NB4 (cell line): ENCODE results near the gene ZFYVE28.

Experiments used
- DNase-seq: peaks from one replicate; pipeline ENCODE4 v3.0.0; 2010; ENCODE audit warnings: low read depth
- H3K4me3 ChIP-seq: one replicate; pipeline ENCODE4 v1.5.1; 2011; ENCODE audit warnings: mild to moderate bottlenecking, low read depth, low read length, moderate library complexity
- MYC ChIP-seq: IDR thresholded peaks from 2 replicates; pipeline ENCODE4 v1.6.1; 2011; ENCODE audit warnings: low read depth, low read length
- POLR2A ChIP-seq: IDR thresholded peaks from 2 replicates; pipeline ENCODE4 v1.6.1; 2011; ENCODE audit warnings: mild to moderate bottlenecking; ENCODE audit not compliant: insufficient read length; ENCODE audit errors: extremely low read depth
- TF ChIP-seq, protein P1 (sequence below): IDR thresholded peaks from one replicate; pipeline ENCODE4 v1.5.1; 2012; ENCODE audit warnings: low read depth, low read length
- TF ChIP-seq, protein P2 (sequence below): IDR thresholded peaks from 2 replicates; pipeline ENCODE4 v1.6.1; 2011; ENCODE audit warnings: low read depth, low read length

The ZFYVE28 gene

DNA sequence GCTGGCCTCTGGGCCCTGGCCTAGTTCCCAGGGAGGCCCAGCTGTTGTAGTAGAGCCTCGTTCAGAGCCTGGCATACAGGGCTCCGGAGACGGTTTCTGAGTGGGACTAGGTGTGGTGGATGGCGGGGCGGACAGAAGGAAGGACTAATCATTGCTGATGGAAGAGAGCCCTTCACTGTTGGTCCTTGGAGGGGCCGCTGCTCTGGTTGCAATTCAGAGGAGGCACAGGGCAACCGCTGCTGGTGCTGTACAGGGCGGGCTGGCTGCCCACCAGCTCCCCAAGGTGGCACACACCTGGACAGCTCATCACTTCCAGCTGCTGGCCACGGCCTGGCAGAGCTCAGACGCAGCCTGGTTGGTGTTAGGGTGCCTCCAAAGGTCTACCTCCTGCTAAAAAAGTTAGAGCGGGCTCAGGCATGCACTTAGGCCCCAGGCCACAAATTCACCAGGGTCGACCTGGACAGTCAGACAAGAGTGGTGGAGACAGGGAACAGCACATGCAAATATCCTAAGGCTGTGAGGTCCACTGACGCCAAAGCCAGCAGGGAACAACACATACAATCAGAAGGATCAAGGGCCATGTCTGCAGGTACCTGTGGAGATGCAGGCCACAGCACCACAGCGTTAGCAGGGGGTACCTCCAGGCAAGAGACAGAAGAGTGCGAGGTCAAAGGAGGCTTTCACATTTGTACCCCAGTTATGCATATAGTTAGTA lies 43.0 kb upstream of the ZFYVE28 start:
- TF ChIP-seq MYC = no peak
- TF ChIP-seq, protein P1, sequence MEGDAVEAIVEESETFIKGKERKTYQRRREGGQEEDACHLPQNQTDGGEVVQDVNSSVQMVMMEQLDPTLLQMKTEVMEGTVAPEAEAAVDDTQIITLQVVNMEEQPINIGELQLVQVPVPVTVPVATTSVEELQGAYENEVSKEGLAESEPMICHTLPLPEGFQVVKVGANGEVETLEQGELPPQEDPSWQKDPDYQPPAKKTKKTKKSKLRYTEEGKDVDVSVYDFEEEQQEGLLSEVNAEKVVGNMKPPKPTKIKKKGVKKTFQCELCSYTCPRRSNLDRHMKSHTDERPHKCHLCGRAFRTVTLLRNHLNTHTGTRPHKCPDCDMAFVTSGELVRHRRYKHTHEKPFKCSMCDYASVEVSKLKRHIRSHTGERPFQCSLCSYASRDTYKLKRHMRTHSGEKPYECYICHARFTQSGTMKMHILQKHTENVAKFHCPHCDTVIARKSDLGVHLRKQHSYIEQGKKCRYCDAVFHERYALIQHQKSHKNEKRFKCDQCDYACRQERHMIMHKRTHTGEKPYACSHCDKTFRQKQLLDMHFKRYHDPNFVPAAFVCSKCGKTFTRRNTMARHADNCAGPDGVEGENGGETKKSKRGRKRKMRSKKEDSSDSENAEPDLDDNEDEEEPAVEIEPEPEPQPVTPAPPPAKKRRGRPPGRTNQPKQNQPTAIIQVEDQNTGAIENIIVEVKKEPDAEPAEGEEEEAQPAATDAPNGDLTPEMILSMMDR = no peak
- TF ChIP-seq, protein P2, sequence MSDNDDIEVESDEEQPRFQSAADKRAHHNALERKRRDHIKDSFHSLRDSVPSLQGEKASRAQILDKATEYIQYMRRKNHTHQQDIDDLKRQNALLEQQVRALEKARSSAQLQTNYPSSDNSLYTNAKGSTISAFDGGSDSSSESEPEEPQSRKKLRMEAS = no peak
- TF ChIP-seq POLR2A = no peak
- DNase-seq = no peak
- H3K4me3 ChIP-seq = no peak overlapping the region

DNA sequence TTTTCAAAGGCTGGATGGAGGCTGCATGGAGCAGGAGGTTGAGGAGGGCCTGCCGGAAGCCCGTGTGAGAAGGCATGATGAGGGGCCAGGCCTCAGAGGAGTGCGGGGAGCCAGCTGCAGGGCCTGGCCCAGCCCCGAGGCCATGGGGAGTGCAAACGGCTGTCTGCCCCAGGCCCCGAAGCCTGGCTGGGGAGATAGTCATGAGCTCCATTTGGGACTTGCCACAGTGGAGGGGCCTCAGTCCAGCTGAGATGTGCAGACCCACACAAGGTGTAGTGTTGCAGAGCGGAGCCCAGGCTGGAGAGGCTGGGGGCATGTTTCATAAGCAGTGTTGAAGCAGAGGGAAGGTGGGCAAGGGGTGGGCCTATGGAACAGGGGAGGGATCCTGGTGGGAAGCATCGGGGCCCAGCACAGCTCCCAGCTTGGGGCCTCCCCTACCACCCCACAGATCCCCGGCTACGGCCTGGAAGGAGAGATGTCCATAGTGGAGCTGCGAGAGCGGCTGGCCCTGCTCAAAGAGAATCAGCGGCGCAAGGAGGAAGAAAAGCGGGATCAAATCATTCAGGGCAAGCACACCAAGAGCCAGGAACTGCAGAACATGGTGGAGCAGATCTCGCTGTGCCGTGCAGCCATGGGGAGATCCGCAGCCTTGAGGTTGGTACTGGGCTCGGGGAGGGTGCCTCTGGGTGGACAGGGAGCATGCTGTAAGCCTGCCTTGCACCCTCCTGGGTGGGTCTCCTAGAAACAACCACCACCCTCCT lies 41.3 kb upstream of the ZFYVE28 start:
- DNase-seq = no peak
- TF ChIP-seq, protein P2 = no peak
- no peak for TF ChIP-seq MYC
- TF ChIP-seq, protein P1 = no peak
- TF ChIP-seq POLR2A = no peak
- no peak overlapping the region for H3K4me3 ChIP-seq

DNA sequence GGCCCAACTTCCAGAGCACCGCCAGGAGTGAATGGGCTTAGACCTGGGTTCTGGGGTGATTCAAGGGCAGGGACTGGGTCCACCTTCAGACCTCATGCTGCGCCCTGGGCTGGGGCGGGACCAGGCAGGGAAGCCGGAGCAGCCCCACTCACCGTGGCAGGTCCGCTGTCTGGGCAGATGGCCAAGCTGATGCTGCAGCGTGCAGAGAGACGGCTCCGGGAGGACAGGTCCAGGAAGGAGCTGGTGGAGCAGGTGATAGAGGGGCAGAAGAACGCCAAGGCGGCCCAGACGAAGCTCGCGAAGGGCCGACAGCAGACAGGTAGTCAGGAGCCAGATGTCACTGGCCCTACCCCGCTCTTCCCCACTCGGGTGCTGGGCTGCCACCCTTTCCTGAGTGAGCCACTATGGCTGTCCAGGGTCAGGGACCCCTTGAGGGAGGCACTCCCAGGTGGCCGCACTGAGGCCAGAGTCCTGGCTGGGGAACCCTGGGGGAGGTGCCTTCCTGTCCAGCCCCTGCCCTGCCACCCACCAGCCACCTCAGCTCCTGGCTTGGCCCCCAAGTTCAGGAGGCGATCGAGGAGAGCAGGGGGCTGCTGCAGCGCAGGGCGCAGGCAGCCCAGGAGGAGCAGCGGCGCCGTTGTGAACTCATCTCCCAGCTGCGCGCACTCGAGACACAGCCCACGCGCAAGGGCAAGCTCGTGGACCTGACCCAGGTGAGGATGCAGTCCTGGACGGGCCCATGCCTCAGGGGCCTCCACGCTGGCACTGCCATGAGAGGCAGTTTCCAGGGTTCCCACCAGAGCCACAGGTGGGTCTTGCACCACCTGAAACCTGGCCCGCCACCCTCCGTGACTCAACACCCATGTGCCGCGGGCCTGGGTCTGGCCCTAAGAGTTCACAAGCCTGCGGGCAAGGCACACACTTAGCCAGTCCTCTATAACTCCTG lies 40.4 kb upstream of the ZFYVE28 start:
- no peak for DNase-seq
- TF ChIP-seq, protein P2 = no peak
- TF ChIP-seq, protein P1 = no peak
- TF ChIP-seq MYC (no peak), POLR2A (no peak)
- no peak overlapping the region for H3K4me3 ChIP-seq

DNA sequence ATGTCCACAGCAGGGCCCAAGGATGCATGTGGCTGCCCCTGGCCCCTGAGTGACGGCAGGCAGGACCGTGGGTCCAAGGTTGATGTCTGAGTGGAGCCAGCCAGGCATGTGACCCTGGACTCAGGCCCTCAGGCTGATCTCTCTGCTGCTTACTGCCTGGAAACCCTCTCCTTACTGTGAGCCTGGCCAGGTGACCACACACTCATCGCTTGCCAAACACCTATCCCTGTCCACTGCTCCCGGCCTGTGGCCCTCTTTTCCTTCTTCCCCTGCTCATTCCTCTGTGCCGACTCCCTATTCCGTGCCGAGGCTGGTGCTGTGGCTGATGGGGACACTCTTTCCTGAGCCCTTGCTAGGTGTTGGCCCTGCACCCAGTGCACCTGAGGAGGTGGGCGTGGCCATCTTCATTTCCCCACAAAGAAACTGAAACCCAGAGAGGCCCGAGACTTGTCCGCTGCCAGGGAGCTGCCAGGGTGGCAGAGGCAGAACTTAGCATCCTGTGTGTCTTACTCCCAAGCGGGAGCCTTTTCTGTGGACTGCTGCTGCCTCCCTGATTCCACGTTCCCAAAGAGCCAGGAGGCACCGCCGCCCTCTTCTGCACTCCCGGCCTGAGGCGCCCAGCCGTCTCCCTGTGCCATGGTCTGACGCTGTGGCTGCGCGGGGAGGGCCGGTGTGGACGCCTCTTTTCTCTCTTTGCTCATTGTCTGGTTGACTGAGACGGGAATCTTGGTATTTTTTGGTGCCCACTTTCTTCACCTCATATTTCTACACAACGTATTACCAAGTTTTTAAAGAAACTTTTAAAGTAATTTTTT lies 39.2 kb upstream of the ZFYVE28 start:
- no peak for DNase-seq
- no peak overlapping the region for H3K4me3 ChIP-seq
- TF ChIP-seq, protein P1 = no peak
- TF ChIP-seq POLR2A (no peak), MYC (no peak)
- TF ChIP-seq, protein P2 = no peak
